ENCODE data around the gene IMMP2L.

Gene IMMP2L

DNA sequence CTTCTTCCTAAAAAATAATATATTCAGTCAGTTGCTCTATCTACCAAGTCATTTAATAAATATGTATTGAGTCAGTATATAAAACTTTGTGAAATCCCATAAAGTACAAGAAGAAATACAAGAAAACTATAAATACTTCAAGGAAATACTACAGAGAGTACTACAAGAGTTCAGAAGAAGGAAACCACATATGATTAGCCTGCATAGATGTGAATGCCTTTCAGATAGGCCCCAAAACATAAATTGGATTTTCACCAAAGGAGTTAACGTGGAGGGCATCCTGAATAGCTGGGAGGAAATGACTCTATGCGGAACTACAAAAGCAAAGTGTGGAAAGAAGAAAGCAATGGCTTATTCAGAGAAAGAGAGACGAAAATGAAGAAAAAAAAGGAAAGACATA lies 351.3 kb downstream of the IMMP2L start:
- no peak for TF ChIP-seq CTCF (conservative IDR thresholded peaks at IDR 0.05; ENCODE audit: control insufficient read depth, insufficient read depth, low read depth, low read length)
- DNase-seq (ENCODE audit: low read depth), result peak; percentile 37
- H3K4me3 ChIP-seq (ENCODE audit: control insufficient read depth, low read depth, low read length), result no peak overlapping the region

DNA sequence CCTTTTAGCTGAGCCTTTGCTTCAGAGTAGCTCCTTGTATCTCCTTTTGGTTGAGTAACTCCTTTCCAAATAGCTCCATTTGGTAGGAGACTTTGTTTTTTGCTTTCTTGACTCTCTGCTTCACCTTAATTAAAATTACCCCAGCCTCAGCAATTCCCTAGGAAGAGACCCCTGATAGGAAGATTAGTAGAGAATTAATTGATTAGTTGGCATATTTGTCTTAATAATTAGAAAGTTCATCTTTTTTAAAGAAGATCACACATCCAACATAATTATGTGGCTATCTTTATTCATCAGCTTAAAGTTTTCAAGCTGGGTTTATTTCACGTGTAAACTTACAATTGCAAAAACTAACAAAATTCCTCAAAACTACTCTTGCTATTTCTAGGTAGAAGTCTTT lies 352.2 kb downstream of the IMMP2L start:
- no peak for TF ChIP-seq CTCF (conservative IDR thresholded peaks at IDR 0.05; ENCODE audit: control insufficient read depth, insufficient read depth, low read depth, low read length)
- no peak overlapping the region for H3K4me3 ChIP-seq (ENCODE audit: control insufficient read depth, low read depth, low read length)
- DNase-seq (ENCODE audit: low read depth), result no peak

- no peak overlapping the region for H3K4me3 ChIP-seq (ENCODE audit: control insufficient read depth, low read depth, low read length)
- no peak for TF ChIP-seq CTCF (conservative IDR thresholded peaks at IDR 0.05; ENCODE audit: control insufficient read depth, insufficient read depth, low read depth, low read length)
- no peak for DNase-seq (ENCODE audit: low read depth)
Measured at GRCh38 chr7:111205251-111205650, 357.0 kb downstream of the IMMP2L start.

- DNase-seq (ENCODE audit: low read depth), result no peak
- no peak for TF ChIP-seq CTCF (conservative IDR thresholded peaks at IDR 0.05; ENCODE audit: control insufficient read depth, insufficient read depth, low read depth, low read length)
Measured at GRCh38 chr7:111202321-111202720, 360.0 kb downstream of the IMMP2L start.

DNA sequence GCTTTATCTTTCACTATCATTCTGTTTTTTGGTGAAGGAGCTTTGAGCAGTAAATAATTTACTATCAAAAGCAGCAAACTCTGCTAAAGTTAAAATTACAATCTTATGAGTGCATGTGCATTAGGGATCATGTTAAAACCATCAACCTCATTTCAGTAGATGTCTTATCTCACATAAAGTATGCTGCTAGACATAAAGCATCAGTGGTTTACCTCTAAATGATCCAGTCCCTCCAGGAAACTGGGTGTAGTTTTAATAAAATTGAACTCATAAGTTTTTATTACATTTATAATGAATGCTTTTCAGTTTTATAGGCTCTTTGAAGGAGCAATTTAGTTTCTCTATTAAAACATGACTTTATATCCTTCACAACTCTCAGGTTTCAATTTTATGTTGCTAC lies 362.6 kb downstream of the IMMP2L start:
- H3K4me3 ChIP-seq (ENCODE audit: control insufficient read depth, low read depth, low read length), result no peak overlapping the region
- DNase-seq (ENCODE audit: low read depth), result no peak
- no peak for TF ChIP-seq CTCF (conservative IDR thresholded peaks at IDR 0.05; ENCODE audit: control insufficient read depth, insufficient read depth, low read depth, low read length)

More at GRCh38 chr7:111202321-111202720, 360.0 kb downstream of the IMMP2L start:
- H3K4me3 ChIP-seq (ENCODE audit: control insufficient read depth, low read depth, low read length), result no peak overlapping the region

DNA sequence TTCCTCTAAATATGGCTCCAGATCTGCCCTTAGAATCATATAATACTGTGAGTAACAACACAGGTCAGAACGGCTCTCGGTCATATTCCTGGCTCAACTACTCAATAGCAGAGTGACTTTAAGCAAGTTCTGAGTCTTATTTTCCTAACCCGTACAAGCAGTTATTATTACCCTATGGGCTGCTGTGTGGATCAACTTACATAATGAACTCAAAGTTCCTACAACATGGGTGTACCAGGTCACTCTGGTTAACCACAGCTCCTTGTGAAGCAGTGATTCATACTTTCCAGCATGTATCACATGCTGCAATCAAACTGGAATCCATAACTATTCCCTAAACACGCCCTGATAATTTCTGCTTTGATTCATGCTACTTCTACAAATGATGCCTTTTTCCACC lies 364.0 kb downstream of the IMMP2L start:
- no peak overlapping the region for H3K4me3 ChIP-seq (ENCODE audit: control insufficient read depth, low read depth, low read length)
- peak; percentile 100 for DNase-seq (ENCODE audit: low read depth)
- no peak for TF ChIP-seq CTCF (conservative IDR thresholded peaks at IDR 0.05; ENCODE audit: control insufficient read depth, insufficient read depth, low read depth, low read length)

- no peak for DNase-seq (ENCODE audit: low read depth)
- no peak overlapping the region for H3K4me3 ChIP-seq (ENCODE audit: control insufficient read depth, low read depth, low read length)
- no peak for TF ChIP-seq CTCF (conservative IDR thresholded peaks at IDR 0.05; ENCODE audit: control insufficient read depth, insufficient read depth, low read depth, low read length)
Measured at GRCh38 chr7:111196655-111197054, 365.6 kb downstream of the IMMP2L start.
